HG03520 (cell line): ENCODE results near the gene NUDT22.

ENCODE experiments used
- ATAC-seq: cut with Tn5 transposase; IDR thresholded peaks from one replicate; pipeline ENCODE4 v1.9.1; 2021; ENCODE audit warnings: mild to moderate bottlenecking, moderate library complexity; ENCODE audit not compliant: unreplicated experiment

Gene NUDT22

DNA sequence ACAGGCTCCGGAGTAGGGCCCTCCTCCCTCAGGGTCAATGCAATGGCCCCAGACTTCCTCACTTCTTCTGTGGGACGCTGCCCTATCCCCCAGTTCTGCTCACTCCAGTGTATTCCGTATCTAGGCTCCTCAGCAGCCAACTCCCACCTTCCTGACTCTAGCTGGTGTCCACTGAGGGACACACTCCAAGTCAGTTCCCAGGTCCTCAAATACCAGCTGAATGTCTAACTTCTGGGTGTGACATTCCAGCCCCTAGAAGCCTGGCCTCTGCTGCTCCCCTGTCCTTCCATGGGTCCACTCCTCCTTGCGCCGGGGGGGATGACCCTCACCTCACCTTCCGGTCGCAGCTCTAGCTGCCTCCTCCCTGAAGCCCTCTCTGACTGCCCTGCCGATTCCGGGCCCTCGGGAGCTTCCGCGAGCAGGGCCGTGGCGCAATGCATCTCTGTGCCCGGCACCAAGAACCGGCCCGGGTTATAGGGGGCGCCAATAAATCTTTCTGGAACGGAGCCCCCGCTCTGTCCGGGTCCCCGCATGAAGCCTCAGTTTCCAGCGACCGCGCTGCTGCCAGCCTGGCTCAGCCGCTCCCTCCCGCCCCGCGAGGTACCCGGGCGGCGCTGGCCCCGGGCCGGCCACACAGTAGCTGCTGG is 42.9 kb downstream of the NUDT22 start:
- no peak for ATAC-seq

DNA sequence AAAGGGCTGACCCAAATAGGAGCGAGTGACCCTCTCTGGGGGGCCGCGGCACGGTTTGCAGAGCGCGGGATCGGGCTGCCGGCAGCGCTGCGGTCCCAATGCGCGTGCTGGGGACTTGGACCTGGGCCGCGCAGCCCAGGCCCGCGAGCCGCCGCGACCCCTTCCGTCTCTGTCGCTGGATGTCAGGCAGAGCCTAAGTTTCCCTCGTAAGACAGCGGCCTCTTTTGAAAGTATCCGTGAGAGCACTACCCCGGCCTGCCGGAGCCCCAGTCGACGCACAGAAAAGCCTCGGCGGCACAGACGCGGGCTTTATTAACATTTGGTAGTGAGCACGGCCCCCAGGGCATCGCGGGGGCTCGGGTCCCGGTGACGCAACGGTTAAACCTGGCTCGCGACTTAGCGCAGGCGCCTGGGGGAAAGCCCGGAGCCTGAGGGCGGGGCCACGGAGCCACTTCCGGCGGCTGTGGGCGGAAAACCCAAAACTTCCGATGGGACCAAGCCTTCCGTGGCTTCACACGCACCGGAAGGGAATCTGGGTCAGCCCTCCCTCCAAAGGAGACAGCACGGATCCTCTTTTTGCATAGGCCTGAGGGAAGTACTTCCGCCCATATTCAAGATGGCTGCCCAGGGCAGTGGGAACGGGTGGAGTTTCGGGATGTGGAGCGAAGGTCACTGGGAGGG is 43.6 kb downstream of the NUDT22 start:
- peak; percentile 47 for ATAC-seq

DNA sequence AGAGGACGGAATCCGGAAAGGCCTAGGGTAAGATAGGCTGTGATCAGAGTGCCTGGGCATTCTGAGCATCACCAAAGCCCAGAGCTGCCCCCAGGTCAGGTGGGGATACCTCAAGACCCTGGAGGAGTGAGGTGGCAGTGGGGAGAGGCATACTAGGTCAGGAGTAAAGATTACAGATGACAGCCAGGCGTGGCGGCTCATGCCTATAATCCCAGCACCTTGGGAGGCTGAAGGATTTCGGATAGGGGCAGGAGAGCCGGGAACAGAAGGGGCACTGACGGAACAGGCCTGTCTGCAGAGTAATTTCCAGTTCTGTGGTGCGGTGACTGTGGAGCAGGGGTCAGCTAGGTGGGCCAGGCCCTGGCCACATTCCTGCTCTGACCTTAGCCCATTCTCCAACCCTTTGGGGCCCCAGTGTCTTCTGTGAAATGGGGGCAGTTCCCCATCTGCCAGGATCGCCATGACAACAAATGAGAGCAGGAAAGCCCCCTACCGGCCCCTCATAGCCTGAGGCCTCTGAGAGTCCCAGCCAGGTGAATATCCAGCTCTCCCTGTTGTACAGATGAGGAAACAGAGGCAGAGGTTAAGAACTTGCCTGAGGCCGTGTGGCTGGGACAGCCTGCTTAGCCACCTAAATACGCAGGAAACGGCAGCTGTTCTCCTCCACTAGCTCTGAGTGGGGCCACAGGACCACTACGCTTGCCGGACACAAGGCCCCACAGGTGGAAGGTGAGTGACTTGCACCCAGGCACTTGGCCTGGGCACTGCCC is 49.1 kb downstream of the NUDT22 start:
- ATAC-seq = no peak

DNA sequence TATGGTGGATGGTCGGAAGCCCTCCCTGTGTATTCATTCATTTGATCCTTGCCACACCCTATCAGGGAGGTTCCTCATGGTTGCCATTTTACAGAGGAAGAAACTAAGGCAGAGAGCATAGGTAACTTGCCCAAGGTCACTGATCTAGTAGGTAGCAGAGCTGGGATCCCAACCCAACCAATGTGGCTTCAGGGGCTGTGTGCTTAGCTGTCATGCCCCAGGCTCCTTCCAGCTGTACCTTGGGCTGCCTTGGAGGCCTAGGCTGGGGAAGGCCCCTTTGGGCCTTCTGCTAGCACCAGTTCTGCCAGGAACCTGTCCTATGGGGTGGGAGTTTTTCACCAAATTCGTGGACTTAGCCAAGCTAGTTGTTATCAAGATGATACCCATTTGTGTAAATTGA is 49.8 kb downstream of the NUDT22 start:
- no peak for ATAC-seq

DNA sequence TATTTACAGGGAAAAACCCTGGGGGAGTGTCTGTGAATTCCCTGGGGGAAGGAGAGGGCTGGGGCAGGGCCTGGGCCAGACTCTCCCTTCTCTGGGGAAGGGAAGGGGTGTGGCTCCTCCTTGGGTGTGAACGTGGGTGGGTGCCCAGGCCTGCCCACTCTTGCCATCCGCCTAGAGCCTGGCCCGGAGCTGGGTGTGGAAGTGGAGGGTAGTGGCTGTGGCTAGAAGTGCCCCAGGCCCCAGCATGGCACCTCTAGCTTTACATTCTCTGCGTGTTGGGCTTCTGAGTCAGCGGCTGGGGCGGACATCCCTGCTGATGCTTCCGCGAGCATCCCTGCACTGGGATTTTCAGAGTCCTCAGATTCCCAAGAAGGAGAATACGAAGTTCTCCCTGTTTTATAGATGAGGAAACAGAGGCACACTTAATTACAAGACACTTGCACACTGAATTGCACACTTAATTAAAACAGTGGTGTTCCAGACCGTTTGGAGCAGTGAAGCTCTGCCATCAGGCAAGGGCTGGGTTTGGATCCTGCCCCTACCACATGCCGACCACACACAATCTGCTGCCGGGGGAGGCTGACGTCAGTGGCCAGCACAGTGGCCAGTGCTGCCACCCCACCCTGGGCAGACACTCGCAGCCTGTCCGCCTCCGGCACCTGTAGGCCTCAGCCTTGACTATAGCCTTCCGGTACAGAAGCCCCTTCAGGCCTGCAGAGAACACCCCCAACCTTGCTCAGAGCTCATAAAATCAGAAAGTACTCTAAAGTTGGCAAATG is 50.8 kb downstream of the NUDT22 start:
- no peak for ATAC-seq

DNA sequence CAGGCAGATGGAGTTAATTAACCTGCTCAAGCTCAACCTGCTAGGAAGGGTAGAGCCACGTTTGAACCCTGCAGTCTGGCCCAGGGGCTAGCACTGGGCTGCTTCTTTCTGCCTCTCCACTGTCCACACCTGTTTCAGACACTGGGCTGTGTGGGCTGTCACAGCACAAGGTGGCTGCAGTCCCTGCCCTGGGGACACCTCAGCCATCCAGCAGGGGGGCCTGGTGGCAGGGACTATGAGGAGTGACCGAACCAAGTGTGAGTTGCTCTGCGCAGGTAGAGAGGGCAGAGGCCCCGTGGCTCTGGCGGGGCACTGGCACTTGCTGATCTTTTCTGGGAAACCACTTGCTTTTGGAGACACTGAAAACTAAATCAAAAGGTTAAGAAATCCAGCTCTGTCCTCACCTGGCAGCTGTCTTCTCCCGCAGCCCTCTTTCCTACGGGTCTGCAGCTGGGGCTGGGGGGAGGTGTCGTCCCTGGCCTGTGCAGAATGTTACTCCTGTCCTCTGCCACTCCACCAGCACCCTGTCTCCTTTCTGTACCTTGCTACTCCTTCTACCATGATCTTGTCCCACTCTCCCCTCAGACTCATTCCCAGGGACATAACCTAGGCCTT is 52.6 kb downstream of the NUDT22 start:
- no peak for ATAC-seq
